Lung (tissue), 12 donors: ENCODE data around the gene SUSD1. TPM values are rescaled to one million over a fixed set of nuclear protein-coding genes. Genes with fewer than 3 reads are reported as not detected.

ENCODE experiments used
- ATAC-seq: fragments of 200-7000 bp; cut with Tn5 transposase; one replicate; pipeline ENCODE4 v1.9.1; 2020; ENCODE audit warnings: moderate number of reproducible peaks; ENCODE audit not compliant: insufficient read depth, low FRiP score
- DNase-seq, 3 donors: peaks; one replicate each; pipeline ENCODE4 v3.0.0-alpha.2; 2013 to 2017
- H3K27ac ChIP-seq, 2 donors: one replicate each; pipeline ENCODE4 v1.5.1; 2013; ENCODE audit warnings: mild to moderate bottlenecking in 2 of 2, moderate library complexity in 2 of 2, control low read depth in 1 of 2, inconsistent platforms in 1 of 2, low read depth in 1 of 2, low read length in 1 of 2
- H3K27me3 ChIP-seq, 3 donors: one replicate each; pipeline ENCODE4 v1.5.1; 2013; ENCODE audit warnings: low read length in 2 of 3; ENCODE audit not compliant: control insufficient read depth in 3 of 3, insufficient read depth in 3 of 3
- H3K36me3 ChIP-seq, 4 donors: one replicate each; pipeline ENCODE4 v1.5.1; 2013; ENCODE audit warnings: low read length in 4 of 4, mild to moderate bottlenecking in 1 of 4, moderate library complexity in 1 of 4; ENCODE audit not compliant: control insufficient read depth in 4 of 4, insufficient read depth in 4 of 4
- H3K4me1 ChIP-seq, 5 donors: one replicate each; pipeline ENCODE4 v1.5.1; 2013; ENCODE audit warnings: low read length in 5 of 5, mild to moderate bottlenecking in 2 of 5, moderate library complexity in 1 of 5; ENCODE audit not compliant: control insufficient read depth in 5 of 5, insufficient read depth in 5 of 5
- H3K4me3 ChIP-seq: one replicate; pipeline ENCODE4 v1.5.1; 2013; ENCODE audit warnings: mild to moderate bottlenecking, control low read depth, moderate library complexity
- H3K9ac ChIP-seq, 2 donors: one replicate each; pipeline ENCODE4 v1.5.1; 2013; ENCODE audit warnings: low read length in 2 of 2, control low read depth in 1 of 2; ENCODE audit not compliant: insufficient read depth in 1 of 2
- H3K9me3 ChIP-seq, 4 donors: one replicate each; pipeline ENCODE4 v1.5.1; 2013; ENCODE audit warnings: low read length in 3 of 4, mild to moderate bottlenecking in 1 of 4, moderate library complexity in 1 of 4; ENCODE audit not compliant: control insufficient read depth in 4 of 4, insufficient read depth in 3 of 4
- WGBS, 2 donors: extraction: QIAGEN DNeasy Blood & Tissue Kit; methylation state at CpG; one replicate each; pipeline ENCODE4 v1.1.7; 2013; 5-methylcytosine and 5-hydroxymethylcytosine counted together
- polyA plus RNA-seq, 2 donors: library from polyadenylated mRNA; stranded (reverse); fragments of 200-250 nt; gene quantifications; one replicate each; pipeline ENCODE4 v1.2.1, GENCODE V29; 2013
- total RNA-seq, 2 donors: library from RNA; depleted of rRNA in 1 of 2; stranded (reverse); fragments of >200 nt in 1 of 2; gene quantifications; one replicate each; pipeline ENCODE4 v1.2.1, GENCODE V29; 2014 to 2021
- TF ChIP-seq, protein P1 (sequence below): IDR thresholded peaks from 2 replicates; pipeline ENCODE4 v1.5.1; 2012; ENCODE audit warnings: mild to moderate bottlenecking; ENCODE audit errors: control extremely low read depth, extremely low read depth
- donor health status: control.
- donor health status: control.
- donor health status: Bipolar disorder and iron deficiency.
- donor health status: healthy.
- donor health status: DM: yes; HTN: yes; CAD: no.

SUSD1 gene
- total and polyA plus RNA-seq, 4 donors: 4.4 to 26.6 (median 21.1) TPM

- H3K27ac ChIP-seq: no peak overlapping the region
- TF ChIP-seq, protein P1, sequence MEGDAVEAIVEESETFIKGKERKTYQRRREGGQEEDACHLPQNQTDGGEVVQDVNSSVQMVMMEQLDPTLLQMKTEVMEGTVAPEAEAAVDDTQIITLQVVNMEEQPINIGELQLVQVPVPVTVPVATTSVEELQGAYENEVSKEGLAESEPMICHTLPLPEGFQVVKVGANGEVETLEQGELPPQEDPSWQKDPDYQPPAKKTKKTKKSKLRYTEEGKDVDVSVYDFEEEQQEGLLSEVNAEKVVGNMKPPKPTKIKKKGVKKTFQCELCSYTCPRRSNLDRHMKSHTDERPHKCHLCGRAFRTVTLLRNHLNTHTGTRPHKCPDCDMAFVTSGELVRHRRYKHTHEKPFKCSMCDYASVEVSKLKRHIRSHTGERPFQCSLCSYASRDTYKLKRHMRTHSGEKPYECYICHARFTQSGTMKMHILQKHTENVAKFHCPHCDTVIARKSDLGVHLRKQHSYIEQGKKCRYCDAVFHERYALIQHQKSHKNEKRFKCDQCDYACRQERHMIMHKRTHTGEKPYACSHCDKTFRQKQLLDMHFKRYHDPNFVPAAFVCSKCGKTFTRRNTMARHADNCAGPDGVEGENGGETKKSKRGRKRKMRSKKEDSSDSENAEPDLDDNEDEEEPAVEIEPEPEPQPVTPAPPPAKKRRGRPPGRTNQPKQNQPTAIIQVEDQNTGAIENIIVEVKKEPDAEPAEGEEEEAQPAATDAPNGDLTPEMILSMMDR: no peak
- WGBS, 2 donors: 73% methylated on average over 2 of the region's 2 CpGs
- no peaks in the 10 kb centered on the region for H3K27me3 ChIP-seq
- peaks cover 0 to 7% (median 5%) of the 10 kb centered on the region in 4 donors for H3K36me3 ChIP-seq
- H3K4me3 ChIP-seq: no peak overlapping the region
- no peaks in the 10 kb centered on the region for H3K9me3 ChIP-seq
- H3K9ac ChIP-seq: no peak overlapping the region
- DNase-seq (no peak), ATAC-seq (no peak)
- H3K4me1 ChIP-seq: peaks cover 0 to 10% (median 0%) of the 10 kb centered on the region in 5 donors
These were observed 118.1 kb downstream of the SUSD1 start for GRCh38 chr9:112056996-112057395.

- Histone ChIP-seq H3K4me3 (no peak overlapping the region), H3K4me1 (peaks cover 0 to 13% (median 6%) of the 10 kb centered on the region in 5 donors), H3K36me3 (peaks cover 0 to 7% (median 5%) of the 10 kb centered on the region in 4 donors), H3K9me3 (no peaks in the 10 kb centered on the region), H3K9ac (no peak overlapping the region), H3K27ac (peak overlapping the region in 1 of 2 donors; percentile 7), H3K27me3 (no peaks in the 10 kb centered on the region)
- WGBS, 2 donors: 94 to 96% methylated on average over 4 of the region's 4 CpGs
- no peak for DNase-seq
- TF ChIP-seq, protein P1: no peak
- no peak for ATAC-seq
These were observed 120.2 kb downstream of the SUSD1 start for GRCh38 chr9:112054916-112055315.

DNA sequence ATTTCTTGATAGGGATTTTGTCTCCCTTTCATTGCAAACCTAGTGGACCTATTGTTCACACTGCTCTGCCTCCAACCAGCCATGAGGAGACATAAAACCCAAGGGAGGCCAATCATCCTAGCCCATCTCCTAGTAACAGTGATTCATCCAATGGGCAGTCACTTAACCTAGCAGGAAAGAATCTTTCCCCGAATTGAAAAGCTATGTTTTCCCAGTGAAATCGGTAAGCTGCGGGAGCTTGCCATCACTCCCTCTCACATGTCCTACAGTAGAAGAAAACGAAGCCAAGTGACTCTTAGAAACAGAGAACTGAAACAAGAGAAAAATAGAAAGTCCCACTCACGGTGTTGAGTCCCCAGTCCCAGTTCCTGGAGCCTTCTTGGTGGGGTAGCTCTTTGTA lies 123.3 kb downstream of the SUSD1 start:
- TF ChIP-seq, protein P1: no peak
- 87 to 89% methylated on average over 5 of the region's 5 CpGs for WGBS, 2 donors
- Histone ChIP-seq H3K9ac (no peak overlapping the region), H3K27me3 (no peaks in the 10 kb centered on the region), H3K36me3 (no peaks in the 10 kb centered on the region), H3K27ac (no peak overlapping the region), H3K4me3 (no peak overlapping the region), H3K4me1 (peaks cover 0 to 21% (median 8%) of the 10 kb centered on the region in 5 donors), H3K9me3 (no peaks in the 10 kb centered on the region)
- DNase-seq: no peak
- ATAC-seq: no peak
